ENCODE results near the gene GAB4. TPM values are rescaled to one million over a fixed set of nuclear protein-coding genes. Genes with fewer than 3 reads are reported as not detected.

Gene GAB4
- total and polyA plus RNA-seq, 2 experiments from 2014 or later: 1.5 to 1.7 TPM

- DNase-seq (ENCODE audit: low spot score) (no peak), ATAC-seq (no peak)
- Histone ChIP-seq H3K9me2 (ENCODE audit: insufficient read depth) (0 out of 2 replicates have a peak, but pooled peaks cover 4% of the 10 kb centered on the region), H2AFZ (no peak overlapping the region), H3K4me2 (no peak overlapping the region), H3K27ac (ENCODE audit: low read depth) (no peak overlapping the region), H3K36me3 (ENCODE audit: insufficient read depth) (no peaks in the 10 kb centered on the region), H4K20me1 (replicated peaks; ENCODE audit: insufficient read depth) (no peaks in the 10 kb centered on the region), H3K27me3 (ENCODE audit: insufficient read depth) (no peaks in the 10 kb centered on the region), H3F3A (replicated peaks; ENCODE audit: low read depth) (no peaks in the 10 kb centered on the region), H3K4me3 (no peak overlapping the region), H3K4me1 (ENCODE audit: insufficient read depth) (no peaks in the 10 kb centered on the region), H3K79me2 (replicated peaks; ENCODE audit: insufficient read depth) (no peaks in the 10 kb centered on the region)
- H3K27me3 Mint-ChIP-seq (ENCODE audit: insufficient read depth, low read depth, poor library complexity): peaks cover 14% of the 10 kb centered on the region
- H3K4me1 Mint-ChIP-seq: no peaks in the 10 kb centered on the region
- peaks cover 21% of the 10 kb centered on the region; the same call in 2 of the 3 replicates for H3K36me3 Mint-ChIP-seq (ENCODE audit: low read depth)
- no peak overlapping the region for H3K4me3 Mint-ChIP-seq
- peaks cover 94% of the 10 kb centered on the region for H3K9me3 Mint-ChIP-seq
- H3K27ac Mint-ChIP-seq: no peak overlapping the region
- TF ChIP-seq ETS1 (IDR thresholded peaks at IDR 0.05): no peak
- TF ChIP-seq JUNB (IDR thresholded peaks at IDR 0.05; ENCODE audit: unreplicated experiment): no peak
- TF ChIP-seq POLR2AphosphoS5 (IDR thresholded peaks at IDR 0.05; ENCODE audit: low read depth): no peak
- TF ChIP-seq CTCF (conservative IDR thresholded peaks at IDR 0.05; ENCODE audit: low read depth in 2 of 2): no peak
- TF ChIP-seq EZH2 (IDR thresholded peaks at IDR 0.05; ENCODE audit: low read depth, unreplicated experiment): no peak
- no peak for TF ChIP-seq STAT1 (IDR thresholded peaks at IDR 0.05; ENCODE audit: unreplicated experiment)
- TF ChIP-seq ZNF462 (CRISPR knock-in tag; IDR thresholded peaks at IDR 0.05): no peak
- no peak for TF ChIP-seq ZNF114 (CRISPR knock-in tag; IDR thresholded peaks at IDR 0.05)
- no peak for TF ChIP-seq EZH2phosphoT487 (IDR thresholded peaks at IDR 0.05; ENCODE audit: unreplicated experiment)
- TF ChIP-seq ZNF331 (CRISPR knock-in tag; IDR thresholded peaks at IDR 0.05; ENCODE audit: low read depth): no peak
- TF ChIP-seq CREB1 (CRISPR knock-in tag; IDR thresholded peaks at IDR 0.05; ENCODE audit: low read depth): no peak
- no peak for TF ChIP-seq NANOG (IDR thresholded peaks at IDR 0.05; ENCODE audit: borderline replicate concordance)
- no peak for TF ChIP-seq REST (IDR thresholded peaks at IDR 0.05; ENCODE audit: unreplicated experiment)
Measured at GRCh38 chr22:16964366-16964765, 43.7 kb downstream of the GAB4 start.
